HPDE6-E6E7 (cell line): ENCODE measurements around the gene IHH.

Experiments used
- DNase-seq: peaks from one replicate; pipeline ENCODE4 v3.0.0; 2011; ENCODE audit warnings: missing footprints; ENCODE audit errors: extremely low spot score

IHH gene

GRCh38 chr2:219038600-219038999 is 22.1 kb downstream of the IHH start:
- no peak for DNase-seq

DNA sequence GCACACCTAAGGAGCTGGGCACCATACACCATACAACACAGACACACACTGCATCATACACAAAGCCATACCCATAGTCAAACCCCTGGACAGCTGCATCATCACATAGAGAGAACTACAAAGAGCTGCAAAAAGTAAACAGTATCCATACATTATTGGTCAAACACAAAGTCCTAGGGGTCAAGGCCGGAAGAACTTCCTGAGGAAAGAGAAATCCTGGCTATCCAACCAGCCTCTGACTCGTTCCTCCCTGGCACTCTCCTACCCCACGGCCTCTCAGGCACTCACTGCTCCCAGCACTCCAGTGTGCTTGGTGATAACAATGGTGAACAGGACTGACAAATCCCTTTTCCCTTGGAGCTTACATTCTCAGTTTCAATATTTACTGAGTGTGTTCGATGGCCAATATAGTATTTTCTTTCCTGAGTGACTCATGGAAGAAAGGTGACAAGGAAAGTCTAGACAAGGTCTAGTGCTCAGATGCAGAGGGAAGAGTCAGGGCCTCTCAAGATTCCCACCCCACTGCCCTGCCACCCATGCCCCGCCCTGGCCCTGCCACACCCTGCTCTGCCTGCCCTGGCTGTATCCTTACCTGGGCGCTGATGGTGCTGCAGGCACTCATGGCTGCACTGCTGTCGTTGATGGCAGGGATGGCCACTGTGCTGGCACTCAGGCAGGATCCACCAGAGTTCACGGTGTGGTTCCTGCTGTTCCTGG is 22.8 kb downstream of the IHH start:
- no peak for DNase-seq

GRCh38 chr2:219035942-219036341 is 24.8 kb downstream of the IHH start:
- no peak for DNase-seq

- no peak for DNase-seq
These were observed 25.9 kb downstream of the IHH start for GRCh38 chr2:219034823-219035222.

GRCh38 chr2:219032051-219032745 is 28.5 kb downstream of the IHH start:
- no peak for DNase-seq

- no peak for DNase-seq
These were observed 29.5 kb downstream of the IHH start for GRCh38 chr2:219031005-219031738.

DNA sequence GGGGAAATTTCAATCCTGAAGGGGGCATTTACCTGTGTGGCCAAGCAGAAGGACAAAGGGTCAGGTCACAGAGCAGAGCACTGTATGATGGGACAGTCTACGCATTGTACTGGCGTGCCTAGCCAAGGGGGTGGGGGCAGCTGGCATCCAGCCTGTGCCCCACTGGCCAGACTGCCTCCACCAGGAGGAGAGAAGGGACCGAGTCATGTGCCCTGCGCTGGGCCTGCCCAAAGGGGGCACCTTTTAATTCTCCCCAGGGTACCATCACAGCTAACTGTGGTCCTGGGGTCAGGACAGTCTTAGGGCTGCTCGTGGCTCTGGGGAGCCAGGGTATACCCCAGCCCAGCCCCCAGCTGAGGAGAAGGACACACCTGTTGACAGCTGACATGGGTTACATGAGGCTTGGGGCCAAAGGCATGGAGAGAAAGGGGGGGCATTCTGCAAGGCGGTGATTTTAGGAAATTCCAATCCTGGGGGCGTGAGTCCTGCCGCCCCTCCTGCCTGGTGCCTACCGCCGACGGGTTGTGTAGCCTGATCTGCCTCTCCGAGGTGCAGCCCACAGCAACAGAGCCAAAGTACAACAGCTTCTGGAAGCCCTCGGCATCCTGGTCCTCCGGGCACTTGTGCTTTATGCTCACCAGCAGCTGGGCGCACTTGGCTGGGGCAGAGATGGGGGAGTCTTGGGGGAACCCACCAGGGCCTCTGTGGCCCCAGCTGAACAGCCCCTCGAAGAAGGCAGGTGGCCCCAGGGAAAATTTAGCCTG is 30.4 kb downstream of the IHH start:
- DNase-seq, result no peak

DNA sequence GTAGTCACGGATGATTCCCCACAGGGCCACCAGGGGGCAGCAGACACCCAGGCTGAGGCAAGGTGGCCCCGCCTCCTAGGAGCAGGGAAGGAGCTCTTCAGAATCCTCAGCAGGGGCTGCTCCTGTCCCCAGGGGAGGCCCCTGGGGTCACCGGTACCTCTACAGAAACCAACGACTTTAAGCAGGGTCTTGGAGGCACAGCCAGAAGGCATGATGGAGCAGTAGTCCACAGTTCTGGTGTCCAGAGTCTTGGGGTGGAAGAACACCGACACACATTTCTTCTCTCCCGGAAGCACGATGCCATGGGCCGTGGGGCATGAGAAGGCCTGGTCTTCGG is 30.9 kb downstream of the IHH start:
- peak; percentile 84 for DNase-seq

- no peak for DNase-seq
These were observed 31.5 kb downstream of the IHH start for GRCh38 chr2:219028996-219029828.

DNA sequence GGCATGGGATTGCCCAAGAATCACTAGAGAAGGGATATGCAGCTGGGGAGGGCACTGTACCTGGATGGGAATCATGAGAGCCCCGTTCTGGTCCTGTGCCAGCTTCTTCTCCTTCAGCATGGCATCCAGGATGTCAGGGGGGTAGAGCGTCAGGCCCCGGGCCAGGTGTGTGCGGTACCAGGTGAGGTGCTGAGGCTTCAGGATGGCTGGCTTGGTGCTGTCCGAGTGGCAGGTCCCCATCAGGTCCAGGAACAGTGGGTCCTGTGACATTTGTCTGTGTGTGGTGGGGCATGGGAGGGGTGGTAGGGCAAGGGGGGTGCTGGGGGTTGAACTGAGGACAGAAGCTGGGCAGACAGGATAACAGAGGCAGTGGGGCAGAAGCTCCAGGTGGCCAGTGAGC is 32.6 kb downstream of the IHH start:
- no peak for DNase-seq

DNA sequence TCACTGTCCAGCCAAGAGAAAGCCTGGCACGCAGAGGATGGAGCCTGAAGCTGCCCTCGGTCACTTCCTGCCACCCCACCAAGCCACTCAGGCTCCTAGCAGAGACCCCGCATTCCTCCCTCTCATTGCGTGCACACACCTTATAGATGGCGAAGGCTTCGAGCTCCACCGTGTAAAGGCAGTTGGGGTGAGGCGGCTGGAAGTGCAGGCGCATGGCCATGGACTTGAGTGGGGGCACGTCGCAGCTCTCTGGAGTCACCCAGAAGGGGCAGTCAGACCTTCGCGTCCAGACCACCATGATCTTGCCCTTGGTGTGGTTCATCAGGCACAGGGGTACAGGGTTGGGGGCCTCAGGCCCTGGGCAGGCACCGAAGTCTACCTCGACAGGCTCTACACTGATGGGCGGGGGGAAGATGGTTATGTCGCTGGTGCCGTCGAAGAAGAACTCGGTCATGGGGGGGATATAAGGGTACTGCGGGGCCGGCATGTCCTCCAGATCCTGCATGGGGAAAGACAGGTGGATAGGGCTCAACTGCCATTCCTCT is 33.1 kb downstream of the IHH start:
- no peak for DNase-seq

GRCh38 chr2:219026946-219027345 is 33.8 kb downstream of the IHH start:
- no peak for DNase-seq

DNA sequence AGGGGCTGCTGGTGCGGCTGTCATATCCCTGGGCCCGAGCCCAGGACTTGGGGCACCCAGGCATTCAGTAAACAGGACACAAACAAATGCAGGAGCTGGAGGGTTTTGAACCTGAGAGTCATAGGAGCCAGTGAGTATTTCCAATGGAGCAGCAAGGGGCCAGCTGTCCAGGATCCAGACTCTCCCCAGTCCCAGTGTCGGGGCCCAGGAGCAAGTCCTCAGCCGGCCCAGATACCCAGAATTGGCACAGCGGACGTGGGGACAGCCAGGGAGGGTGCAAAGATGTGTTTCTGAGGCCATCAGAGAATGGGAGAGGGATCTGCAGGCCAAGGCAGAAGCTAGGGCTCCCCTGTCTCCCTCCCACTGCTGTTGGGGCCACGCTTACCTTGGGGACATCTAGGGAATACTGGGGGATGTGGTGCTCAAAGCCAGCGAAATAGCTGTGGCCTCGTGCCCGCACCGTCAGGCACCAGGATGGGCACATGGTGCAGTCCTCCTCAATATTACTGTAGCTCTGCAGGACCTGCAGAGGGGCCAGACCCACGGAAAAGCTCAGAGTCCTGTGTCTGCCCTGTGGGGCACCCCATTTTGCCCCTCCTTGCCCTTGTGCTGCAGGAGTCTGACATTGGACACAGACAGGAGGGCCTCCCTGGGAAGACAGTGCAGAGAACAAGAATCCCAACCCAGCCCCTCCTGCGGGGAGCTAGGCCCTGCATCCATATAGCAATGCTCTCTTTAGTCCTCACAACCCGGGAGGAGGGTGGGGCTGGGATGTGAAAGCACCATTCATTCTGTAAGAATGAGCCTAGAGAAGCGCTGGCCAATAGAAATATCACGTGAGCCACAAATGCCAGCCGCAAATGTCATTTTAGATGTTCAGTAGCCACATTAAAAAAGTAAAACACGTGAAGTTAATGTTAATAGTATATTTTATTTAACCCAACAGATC is 34.8 kb downstream of the IHH start:
- no peak for DNase-seq

- DNase-seq, result no peak
These were observed 36.7 kb downstream of the IHH start for GRCh38 chr2:219024059-219024458.

- DNase-seq, result no peak
These were observed 37.6 kb downstream of the IHH start for GRCh38 chr2:219023045-219023605.

DNA sequence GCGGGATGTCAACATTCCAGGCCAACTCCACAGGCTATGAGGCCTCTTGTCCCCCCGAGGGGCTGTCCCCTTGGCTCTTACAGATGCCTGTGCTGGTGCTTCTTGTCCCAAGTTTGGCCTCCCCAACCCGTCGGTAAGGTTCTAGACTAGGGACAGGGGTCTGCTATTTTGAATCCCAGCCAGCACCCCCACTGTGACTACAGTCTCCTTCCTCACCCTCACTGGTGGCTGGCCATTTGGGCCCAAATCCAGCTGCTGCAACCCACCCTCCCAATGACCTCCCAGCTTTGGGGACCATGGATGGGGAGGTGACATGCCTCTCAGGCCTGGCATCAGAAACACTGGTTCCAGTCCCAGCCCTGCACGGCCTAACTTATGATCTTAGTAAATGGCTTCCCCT is 38.1 kb downstream of the IHH start:
- DNase-seq, result no peak

- no peak for DNase-seq
These were observed 38.7 kb downstream of the IHH start for GRCh38 chr2:219022041-219022440.

GRCh38 chr2:219021591-219021990 is 39.1 kb downstream of the IHH start:
- no peak for DNase-seq

DNA sequence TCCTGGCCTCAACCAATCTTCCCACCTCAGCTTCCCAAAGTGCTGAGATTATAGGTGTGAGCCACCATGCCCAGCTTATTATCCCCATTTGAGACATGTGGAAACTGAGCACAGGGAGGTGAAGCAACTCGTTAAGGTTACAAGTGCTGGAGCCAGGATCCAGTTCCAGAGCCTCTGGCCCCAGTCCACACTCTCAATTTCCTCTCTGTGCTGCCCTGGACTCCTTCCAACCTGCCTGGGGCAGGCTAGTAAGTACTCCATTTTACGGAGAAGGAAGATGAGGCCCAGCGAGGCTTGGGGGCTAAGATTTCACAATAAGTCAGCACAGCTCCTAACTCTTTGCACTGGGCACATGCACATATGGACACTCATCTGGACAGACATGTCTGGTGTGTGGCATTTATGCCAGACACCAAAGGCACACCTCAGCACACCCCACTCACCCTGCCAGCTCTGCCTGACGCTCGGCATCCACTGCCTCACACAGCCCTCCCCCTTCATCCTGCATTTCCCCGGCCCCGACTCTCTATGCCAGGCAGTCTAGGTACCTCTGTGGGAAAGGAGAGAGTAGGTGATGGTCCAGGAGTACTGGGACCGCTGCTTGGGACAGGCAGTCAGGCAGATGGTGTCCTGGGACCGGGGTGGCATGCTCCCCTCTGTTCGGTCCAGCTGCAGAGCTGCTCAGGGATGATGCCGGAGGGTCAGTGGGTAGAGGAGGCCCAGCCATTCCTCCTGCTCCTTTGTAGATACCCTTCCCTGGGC is 39.9 kb downstream of the IHH start:
- DNase-seq, result no peak
